GM18951 (cell line): ENCODE data around the gene LRP5.
"Not testable (repeated sequence)": the region's sequence is repeated elsewhere in the genome, so short reads cannot be mapped to it uniquely, and the experiment has no call there.

Experiments used
- POLR2A ChIP-seq: IDR thresholded peaks from 4 replicates; pipeline ENCODE4 v1.6.1; 2011; ENCODE audit warnings: mild to moderate bottlenecking; ENCODE audit not compliant: insufficient read length, insufficient read depth; ENCODE audit errors: extremely low read depth
- in situ Hi-C: fragments of 300-500 bp; cut with MboI; formaldehyde crosslinking; loops from one replicate; pipeline ENCODE4 v1.12.0; 2022; ENCODE audit warnings: low sequenced_read_pairs, mixed read lengths, inconsistent platforms; ENCODE audit not compliant: unreplicated experiment

The LRP5 gene

GRCh38 chr11:68386331-68386978, 74.1 kb downstream of the LRP5 start:
- no peak for TF ChIP-seq POLR2A
- in situ Hi-C loops, result no loop called here

DNA sequence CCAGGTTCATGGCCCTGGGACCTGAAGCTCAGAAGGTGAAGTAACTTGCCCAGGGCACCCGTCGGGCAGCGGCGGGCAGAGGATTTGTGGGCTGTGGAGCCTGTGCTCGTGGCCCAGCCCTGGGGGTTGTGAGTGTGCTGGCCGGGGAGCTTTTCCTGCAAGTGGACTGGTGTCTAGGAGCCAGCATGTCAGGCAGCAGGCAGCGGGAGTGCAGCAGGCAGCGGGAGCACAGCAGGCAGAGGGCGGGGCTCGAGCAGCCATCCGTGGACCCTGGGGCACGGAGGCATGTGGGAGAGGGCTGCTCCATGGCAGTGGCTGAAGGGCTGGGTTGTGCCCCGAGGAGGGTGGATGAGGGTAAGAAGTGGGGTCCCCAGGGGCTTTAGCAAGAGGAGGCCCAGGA, 75.4 kb downstream of the LRP5 start:
- TF ChIP-seq POLR2A, result no peak
- in situ Hi-C loops, result no loop called here

DNA sequence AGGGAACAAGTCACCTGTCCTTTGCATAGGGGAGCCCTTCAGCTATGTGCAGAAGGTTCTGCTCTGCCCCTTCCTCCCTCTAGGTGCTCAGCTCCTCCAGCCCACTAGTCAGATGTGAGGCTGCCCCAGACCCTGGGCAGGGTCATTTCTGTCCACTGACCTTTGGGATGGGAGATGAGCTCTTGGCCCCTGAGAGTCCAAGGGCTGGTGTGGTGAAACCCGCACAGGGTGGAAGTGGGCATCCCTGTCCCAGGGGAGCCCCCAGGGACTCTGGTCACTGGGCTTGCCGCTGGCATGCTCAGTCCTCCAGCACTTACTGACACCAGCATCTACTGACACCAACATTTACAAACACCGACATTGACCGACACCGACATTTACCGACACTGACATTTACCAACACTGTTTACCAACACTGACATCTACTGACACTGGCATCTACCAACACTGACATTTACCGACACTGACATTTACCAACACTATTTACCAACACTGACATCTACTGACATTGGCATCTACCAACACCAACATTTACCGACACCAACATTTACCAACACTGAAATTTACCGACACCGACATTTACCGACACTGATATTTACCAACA, 76.3 kb downstream of the LRP5 start:
- no peak for TF ChIP-seq POLR2A
- in situ Hi-C loops, result no loop called here

- in situ Hi-C loops, result no loop called here
- no peak for TF ChIP-seq POLR2A
These were observed 77.9 kb downstream of the LRP5 start for GRCh38 chr11:68390315-68390714.

DNA sequence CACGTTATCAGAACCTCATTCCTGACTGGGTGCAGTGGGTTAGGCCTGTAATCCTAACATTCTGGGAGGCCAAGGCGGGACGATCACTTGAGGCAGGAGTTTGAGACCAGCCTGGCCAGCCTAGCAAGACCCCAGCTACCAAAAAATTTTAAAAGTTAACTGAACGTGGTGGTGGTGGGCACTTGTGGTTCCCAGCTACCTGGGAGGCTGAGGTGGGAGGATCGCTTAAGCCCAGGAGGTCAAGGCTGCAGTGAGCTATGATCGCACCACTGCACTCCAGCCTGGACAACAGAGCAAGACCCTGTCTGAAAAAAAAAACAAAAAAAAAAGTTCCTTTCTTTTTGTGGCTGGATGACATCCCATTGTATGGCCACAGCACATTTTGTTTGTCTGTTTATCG, 80.4 kb downstream of the LRP5 start:
- in situ Hi-C loops, result no loop called here

DNA sequence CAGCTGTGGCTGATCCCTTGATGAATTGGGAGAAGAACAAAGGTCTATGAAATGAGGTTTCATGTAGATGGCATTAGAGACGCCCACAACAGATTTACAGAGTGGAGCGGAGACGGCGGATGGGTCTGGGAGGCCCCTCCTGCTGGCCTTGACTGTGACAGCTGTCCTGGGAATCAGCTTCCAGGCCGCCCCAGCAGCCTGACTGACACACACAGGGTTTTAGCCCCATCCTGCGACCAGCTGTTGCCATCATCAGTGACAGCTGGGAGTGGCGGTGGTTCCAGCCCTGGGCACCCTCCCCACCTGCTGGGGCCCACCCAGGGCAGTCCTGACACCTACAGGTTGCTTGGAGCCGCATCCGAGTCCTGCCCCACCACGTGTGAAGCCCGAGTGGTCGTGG, 84.1 kb downstream of the LRP5 start:
- no peak for TF ChIP-seq POLR2A
- in situ Hi-C loops, result no loop called here

More for the DNA sequence above, 80.4 kb downstream of the LRP5 start:
- TF ChIP-seq POLR2A, result no peak

DNA sequence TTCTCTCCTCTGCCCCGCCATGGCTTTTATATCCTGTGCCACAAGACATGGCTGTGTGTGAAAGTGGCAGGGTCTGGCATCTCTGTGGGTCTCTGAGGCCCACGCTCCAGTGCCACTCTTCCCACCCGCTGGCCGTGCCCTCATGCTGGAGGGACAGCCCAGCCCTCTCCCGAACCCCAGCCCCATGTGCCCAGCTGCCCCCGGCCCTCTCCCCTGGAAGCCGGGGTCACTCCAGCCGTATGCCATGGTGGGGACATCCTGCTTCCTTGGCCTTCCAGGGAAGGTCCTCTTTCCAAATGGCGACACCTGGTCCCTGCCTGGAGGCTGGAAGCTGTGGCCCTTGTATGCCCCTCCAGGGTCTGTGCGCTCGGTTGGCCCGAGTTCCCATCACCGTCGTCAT, 84.9 kb downstream of the LRP5 start:
- no peak for TF ChIP-seq POLR2A
- in situ Hi-C loops, result no loop called here

DNA sequence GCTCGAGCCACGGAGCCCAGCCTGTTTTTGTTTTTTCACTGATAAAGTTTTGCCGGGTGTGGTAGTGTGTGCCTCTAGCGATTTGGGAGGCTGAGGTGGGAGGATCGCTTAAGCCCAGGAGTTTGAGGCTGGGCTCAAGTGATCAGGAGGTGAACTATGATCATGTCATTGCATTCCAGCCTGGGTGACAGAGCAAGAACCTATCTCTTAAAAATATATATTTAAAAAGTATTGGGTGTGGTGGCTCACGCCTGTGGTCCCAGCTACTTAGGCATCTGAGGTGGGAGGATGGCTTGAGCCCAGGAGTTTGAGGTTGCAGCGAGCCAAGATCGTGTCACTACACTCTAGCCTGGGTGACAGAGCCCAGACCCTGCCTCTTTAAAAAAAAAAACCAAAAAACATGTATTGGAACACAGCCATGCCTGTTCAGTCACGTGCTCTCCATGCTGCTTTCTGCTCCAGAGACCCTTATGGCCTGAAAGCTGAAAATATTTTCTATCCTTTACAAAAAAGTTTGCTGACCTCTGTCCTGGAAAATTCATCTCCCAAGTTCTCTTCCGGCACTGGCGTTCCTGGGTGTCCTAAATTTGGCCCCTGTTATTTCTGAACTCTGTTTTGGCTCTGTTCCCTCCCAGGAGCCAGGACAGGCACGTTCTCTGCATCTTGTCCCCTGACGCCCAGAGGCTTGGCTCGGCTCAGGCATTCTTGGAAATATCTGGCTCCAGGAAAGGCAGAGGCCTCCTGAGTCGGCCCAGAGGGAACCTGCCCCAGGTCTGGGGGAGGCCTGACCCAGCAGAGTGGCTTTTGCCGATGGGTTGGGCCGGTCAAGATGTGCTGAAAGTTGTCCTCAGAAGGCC, 86.8 kb downstream of the LRP5 start:
- in situ Hi-C loops, result no loop called here
- no peak for TF ChIP-seq POLR2A

DNA sequence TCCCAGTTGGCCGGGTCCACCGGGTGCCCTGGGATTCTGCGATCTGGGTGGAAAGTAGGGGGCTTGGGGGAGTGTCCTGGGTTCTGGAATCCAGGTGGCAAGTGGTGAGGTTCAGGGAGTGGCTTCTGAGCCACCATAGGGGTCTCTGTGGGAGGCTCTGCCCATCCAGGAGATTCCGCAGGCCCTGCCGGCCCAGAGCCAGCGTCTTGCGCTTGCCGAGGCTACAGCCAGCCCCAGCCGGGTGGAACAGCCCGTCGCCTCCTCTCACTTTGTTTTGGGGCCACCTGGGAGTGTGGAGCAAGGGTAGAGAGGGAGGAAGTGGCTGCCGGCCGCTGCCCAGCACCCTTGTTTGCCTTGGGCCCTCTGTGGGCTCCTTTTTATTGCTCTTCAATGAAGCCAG, 87.5 kb downstream of the LRP5 start:
- in situ Hi-C loops, result no loop called here
- TF ChIP-seq POLR2A, result no peak

DNA sequence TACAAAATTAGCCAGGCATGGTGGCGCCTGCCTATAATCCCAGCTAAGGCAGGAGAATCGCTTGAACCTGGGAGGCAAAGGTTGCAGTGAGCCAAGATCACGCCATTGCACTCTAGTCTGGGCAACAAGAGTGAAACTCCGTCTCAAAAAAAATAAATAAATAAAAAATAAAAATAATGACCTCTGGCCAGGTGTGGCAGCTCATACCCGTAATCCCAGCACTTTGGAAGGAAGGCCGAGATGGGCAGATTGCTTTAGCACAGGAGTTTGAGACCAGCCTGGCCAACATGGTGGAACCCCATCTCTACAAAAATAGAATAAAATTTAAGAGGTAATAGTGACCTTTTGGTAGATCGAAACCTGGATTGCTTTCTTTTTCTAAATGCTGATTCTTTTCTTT, 88.2 kb downstream of the LRP5 start:
- in situ Hi-C loops, result not testable (repeated sequence)

DNA sequence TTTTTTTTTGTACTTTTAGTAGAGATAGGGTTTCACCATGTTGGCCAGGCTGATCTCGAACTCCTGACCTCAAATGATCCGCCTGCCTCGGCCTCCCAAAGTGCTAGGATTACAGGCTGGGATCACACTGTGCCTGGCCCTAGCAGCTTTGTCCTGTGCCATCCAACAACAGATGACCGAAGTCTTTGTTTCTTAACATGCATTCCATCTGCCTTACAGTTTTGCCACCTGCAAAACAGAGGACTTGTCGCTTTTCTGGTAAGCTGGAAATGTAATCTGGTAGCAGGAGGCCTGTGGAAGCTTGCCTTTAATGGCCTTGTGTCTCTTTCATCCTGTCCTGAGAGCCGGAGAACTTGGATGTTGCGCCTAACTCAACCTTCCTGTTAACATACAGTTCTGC, 89.5 kb downstream of the LRP5 start:
- in situ Hi-C loops, result no loop called here
- TF ChIP-seq POLR2A, result no peak

DNA sequence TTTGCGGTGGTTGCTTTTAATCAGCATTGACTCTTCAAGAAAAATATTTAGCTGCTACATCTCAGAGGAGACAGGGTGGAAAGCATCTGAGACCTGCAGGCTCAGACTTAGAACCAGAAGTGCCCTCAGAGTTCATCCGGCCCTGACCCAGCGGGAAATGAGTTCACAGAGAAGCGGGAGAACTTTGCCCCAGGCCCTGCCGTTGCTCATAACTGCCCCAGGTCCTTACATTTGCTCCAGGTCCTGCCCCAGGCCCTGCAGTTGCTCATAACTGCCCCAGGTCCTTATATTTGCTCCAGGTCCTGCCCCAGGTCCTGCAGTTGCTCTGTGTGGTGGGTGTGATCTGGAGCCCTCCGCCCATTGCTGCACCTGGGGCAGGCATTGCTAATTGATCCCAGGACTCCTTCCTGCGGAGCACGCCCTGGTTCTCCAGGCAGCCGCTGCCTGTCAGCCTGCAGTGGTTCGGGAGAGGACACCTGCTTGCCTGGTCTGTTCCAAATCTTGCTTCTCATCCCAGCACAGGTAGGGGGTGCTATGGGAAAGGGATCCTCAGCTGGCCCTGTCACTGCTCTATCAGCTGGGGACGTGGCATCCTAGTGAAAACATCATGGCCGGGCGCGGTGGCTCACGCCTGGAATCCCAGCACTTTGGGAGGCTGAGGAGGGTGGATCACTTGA, 90.1 kb downstream of the LRP5 start:
- no peak for TF ChIP-seq POLR2A
- in situ Hi-C loops, result no loop called here

DNA sequence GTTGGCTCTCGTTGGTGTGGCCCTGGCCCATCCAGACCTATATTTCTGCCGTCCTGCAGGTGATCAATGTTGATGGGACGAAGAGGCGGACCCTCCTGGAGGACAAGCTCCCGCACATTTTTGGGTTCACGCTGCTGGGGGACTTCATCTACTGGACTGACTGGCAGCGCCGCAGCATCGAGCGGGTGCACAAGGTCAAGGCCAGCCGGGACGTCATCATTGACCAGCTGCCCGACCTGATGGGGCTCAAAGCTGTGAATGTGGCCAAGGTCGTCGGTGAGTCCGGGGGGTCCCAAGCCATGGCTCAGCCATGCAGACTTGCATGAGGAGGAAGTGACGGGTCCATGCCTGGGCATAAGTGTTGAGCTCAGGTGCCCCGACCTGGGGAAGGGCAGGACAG, 91.0 kb downstream of the LRP5 start:
- no peak for TF ChIP-seq POLR2A
- in situ Hi-C loops, result no loop called here

- no peak for TF ChIP-seq POLR2A
- in situ Hi-C loops, result no loop called here
These were observed 91.4 kb downstream of the LRP5 start for GRCh38 chr11:68403831-68404230.
